NCI-H1105 treated with DMSO at 0.1 percent for 48 hours (cell line): ENCODE results near the gene ASZ1.
A peak's percentile ranks its signal among the peaks of the same experiment; 100 is the strongest.

ENCODE experiments used
- DNase-seq: peaks from one replicate; lab custom pipeline; 2025; lab: John Stamatoyannopoulos, UW

The ASZ1 gene

GRCh38 chr7:117346161-117346560 lies 81.1 kb downstream of the ASZ1 start:
- no peak for DNase-seq

- no peak for DNase-seq
Measured at GRCh38 chr7:117338020-117338419, 89.3 kb downstream of the ASZ1 start.

DNA sequence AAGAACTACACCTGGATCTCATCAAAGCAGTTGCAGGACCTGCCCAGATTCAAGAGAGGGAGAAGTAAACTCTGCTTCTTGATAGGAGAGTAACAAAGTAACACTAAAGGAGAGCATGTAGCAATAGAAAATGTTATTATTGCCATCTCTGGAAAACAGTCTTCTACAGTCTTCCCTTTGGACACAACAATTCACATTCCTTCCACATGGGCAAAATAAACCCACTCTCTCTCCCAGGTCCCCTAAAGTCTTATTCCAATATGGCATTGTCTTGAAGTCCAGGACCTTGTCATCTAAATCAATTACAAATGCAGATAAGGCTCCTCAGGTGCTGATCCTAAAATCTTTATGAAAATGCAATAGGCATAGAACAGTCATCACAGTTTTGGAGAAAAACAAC lies 94.1 kb downstream of the ASZ1 start:
- DNase-seq, result no peak

- no peak for DNase-seq
Measured at GRCh38 chr7:117332031-117332430, 95.3 kb downstream of the ASZ1 start.

DNA sequence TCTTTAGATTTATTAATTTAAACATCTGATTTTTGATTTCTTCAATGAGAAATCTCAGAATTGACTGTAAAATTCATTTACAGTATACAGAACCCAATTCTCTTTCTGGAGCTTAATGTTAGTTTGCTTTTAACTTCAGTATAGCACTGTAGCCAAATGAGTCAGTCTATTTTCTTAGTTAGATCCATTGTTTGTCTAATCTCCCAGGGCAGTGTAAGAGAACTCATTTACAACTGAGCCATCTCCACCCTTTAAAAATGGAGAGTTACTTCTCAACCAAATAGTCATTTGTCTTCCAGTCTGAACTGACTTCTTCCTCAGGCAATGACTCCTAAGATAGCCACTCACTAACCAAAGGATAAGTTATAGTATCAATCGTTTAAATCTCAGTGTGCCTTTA lies 101.5 kb downstream of the ASZ1 start:
- DNase-seq, result no peak

DNA sequence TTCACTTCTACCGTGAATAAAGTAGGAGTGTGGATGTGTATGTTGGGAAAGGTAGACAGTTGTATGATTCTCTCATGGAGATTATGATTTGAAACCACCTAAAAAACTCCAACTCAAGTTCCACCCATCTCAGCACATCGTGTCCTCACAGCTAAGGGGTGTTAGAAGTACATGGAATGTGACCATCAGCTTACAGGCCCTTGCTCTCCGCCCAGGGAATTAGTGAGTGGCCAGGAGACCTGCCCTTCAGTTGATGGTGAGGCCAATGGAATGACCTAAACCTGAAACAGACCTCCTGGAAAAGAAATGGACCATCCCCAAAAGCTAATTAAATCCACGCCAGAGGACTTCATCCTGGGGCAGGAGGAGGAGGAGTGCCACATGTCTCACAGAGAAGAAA lies 102.3 kb downstream of the ASZ1 start:
- DNase-seq, result no peak

- DNase-seq, result peak; percentile 27
Measured at GRCh38 chr7:117323851-117324711, 103.2 kb downstream of the ASZ1 start.

DNA sequence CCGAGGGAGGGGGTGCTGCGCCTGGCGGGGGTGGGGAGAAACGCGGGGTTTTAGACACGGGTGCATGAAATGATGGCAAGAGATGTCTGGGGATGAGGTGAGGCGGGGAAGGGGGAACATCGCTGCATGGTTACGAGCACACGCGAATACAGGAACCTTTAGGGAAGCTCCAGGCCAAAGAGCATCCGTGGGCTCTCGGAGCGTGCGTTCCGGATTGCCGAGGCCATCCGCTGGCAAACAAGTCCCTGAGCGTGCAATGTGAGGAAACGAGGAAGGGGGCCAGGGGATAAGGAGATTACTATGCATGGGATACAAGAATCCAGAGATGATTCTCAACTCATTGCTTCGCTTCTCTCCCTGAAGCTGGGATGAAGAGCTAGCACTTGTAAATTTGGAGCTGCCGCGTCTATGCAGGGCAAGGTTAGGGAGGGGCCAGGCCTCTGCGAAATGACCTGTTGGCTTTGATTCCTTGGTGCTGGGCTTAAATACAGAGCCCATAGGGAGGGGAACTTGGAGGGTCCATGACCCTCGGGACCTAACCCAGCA lies 103.9 kb downstream of the ASZ1 start:
- peak; percentile 33 for DNase-seq

GRCh38 chr7:117322741-117323304 lies 104.5 kb downstream of the ASZ1 start, which contains the start of gene WNT2:
Gene WNT2, minus strand, starts transcription at chr7:117323058. Its CDS starts 69 bp downstream, at chr7:117322989.
- DNase-seq, result peak; percentile 8

GRCh38 chr7:117320523-117320922 lies 106.8 kb downstream of the ASZ1 start:
- DNase-seq, result no peak

DNA sequence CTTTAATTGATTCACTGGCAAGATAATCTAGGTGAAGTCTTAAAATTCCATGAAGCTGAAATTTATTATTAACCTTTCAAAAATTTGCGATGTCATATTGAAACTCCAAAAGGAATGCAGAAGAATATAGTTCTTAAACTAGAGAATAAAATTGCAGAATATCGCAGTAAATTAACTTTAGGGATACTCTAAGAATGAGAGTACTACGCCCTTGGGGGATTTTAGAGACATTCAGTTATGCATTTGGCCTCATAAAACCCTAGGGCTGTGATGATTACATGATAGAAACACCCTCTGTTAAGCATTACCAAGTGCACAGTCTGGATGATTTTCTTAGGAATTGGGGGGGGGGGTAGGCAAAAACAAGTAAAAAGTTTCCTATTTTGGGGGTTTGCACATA lies 108.1 kb downstream of the ASZ1 start:
- DNase-seq, result no peak

DNA sequence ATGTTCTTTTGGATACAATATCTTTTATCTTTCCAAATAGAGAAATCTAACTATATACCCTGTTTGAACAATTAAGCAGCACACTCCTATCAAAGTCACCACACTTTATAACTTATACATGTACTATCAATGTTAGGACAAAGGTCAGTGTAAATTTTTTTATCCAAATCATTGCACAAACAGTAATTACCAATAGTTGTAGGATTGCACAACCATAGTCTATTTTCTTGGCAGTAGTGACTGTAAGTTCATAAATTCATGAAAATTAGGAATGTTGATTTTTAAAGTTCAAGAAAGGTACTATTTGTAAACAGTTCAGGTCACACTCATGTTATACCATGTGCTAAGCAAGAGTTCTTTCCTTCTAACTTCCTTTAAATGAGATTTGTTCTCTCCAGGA lies 113.7 kb downstream of the ASZ1 start:
- DNase-seq, result no peak
